ENCODE data around the gene RNU1-1. TPM values are rescaled to one million over a fixed set of nuclear protein-coding genes. Genes with fewer than 3 reads are reported as not detected.
"Not testable (repeated sequence)": the region's sequence is repeated elsewhere in the genome, so short reads cannot be mapped to it uniquely, and the experiment has no call there.

Gene RNU1-1
- polyA plus RNA-seq, 1 experiment = not detected

GRCh38 chr1:16491056-16491675 is 22.9 kb downstream of the RNU1-1 start:
- TF ChIP-seq CTCF (IDR thresholded peaks at IDR 0.05; ENCODE audit: insufficient read depth, low read depth, low read length) = no peak
- DNase-seq (ENCODE audit: low read depth) = no peak
- POLR2A ChIA-PET = no interaction called here
- no peaks in the 10 kb centered on the region for H3K27me3 ChIP-seq (ENCODE audit: control insufficient read depth, insufficient read depth, low read length)
- H3K36me3 ChIP-seq (ENCODE audit: control insufficient read depth, insufficient read depth, low read length) = peaks cover 4% of the 10 kb centered on the region
- no peak overlapping the region for H3K4me3 ChIP-seq (ENCODE audit: low read depth, low read length)
- CTCF ChIA-PET = no interaction called here

GRCh38 chr1:16489195-16489880 is 24.7 kb downstream of the RNU1-1 start:
- peaks cover 13% of the 10 kb centered on the region for H3K36me3 ChIP-seq (ENCODE audit: control insufficient read depth, insufficient read depth, low read length)
- DNase-seq (ENCODE audit: low read depth); POLR2A ChIA-PET; CTCF ChIA-PET; H3K27me3 ChIP-seq (ENCODE audit: control insufficient read depth, insufficient read depth, low read length); H3K4me3 ChIP-seq (ENCODE audit: low read depth, low read length): not testable (repeated sequence)

- DNase-seq (ENCODE audit: low read depth); POLR2A ChIA-PET; H3K4me3 ChIP-seq (ENCODE audit: low read depth, low read length): not testable (repeated sequence)
Observed at GRCh38 chr1:16487011-16487410, 27.1 kb downstream of the RNU1-1 start.

GRCh38 chr1:16486316-16486715 is 27.8 kb downstream of the RNU1-1 start:
- CTCF ChIA-PET, POLR2A ChIA-PET: not testable (repeated sequence)
- H3K36me3 ChIP-seq (ENCODE audit: control insufficient read depth, insufficient read depth, low read length) = peaks cover 17% of the 10 kb centered on the region

More at GRCh38 chr1:16487011-16487410, 27.1 kb downstream of the RNU1-1 start:
- CTCF ChIA-PET; H3K27me3 ChIP-seq (ENCODE audit: control insufficient read depth, insufficient read depth, low read length): not testable (repeated sequence)
- peaks cover 17% of the 10 kb centered on the region for H3K36me3 ChIP-seq (ENCODE audit: control insufficient read depth, insufficient read depth, low read length)

GRCh38 chr1:16484931-16485330 is 29.2 kb downstream of the RNU1-1 start:
- peaks cover 17% of the 10 kb centered on the region for H3K36me3 ChIP-seq (ENCODE audit: control insufficient read depth, insufficient read depth, low read length)
- DNase-seq (ENCODE audit: low read depth) = no peak
- ChIA-PET CTCF (no interaction called here), POLR2A (no interaction called here)
- no peaks in the 10 kb centered on the region for H3K27me3 ChIP-seq (ENCODE audit: control insufficient read depth, insufficient read depth, low read length)
- no peak overlapping the region for H3K4me3 ChIP-seq (ENCODE audit: low read depth, low read length)
- no peak for TF ChIP-seq CTCF (IDR thresholded peaks at IDR 0.05; ENCODE audit: insufficient read depth, low read depth, low read length)

More at GRCh38 chr1:16486316-16486715, 27.8 kb downstream of the RNU1-1 start:
- H3K4me3 ChIP-seq (ENCODE audit: low read depth, low read length); DNase-seq (ENCODE audit: low read depth); H3K27me3 ChIP-seq (ENCODE audit: control insufficient read depth, insufficient read depth, low read length): not testable (repeated sequence)

- H3K27me3 ChIP-seq (ENCODE audit: control insufficient read depth, insufficient read depth, low read length) = no peaks in the 10 kb centered on the region
- H3K4me3 ChIP-seq (ENCODE audit: low read depth, low read length) = no peak overlapping the region
- TF ChIP-seq CTCF (IDR thresholded peaks at IDR 0.05; ENCODE audit: insufficient read depth, low read depth, low read length) = no peak
- ChIA-PET CTCF (no interaction called here), POLR2A (no interaction called here)
- peaks cover 16% of the 10 kb centered on the region for H3K36me3 ChIP-seq (ENCODE audit: control insufficient read depth, insufficient read depth, low read length)
- DNase-seq (ENCODE audit: low read depth) = no peak
Observed at GRCh38 chr1:16484501-16484835, 29.6 kb downstream of the RNU1-1 start.

GRCh38 chr1:16483639-16484500 is 30.2 kb downstream of the RNU1-1 start:
- H3K27me3 ChIP-seq (ENCODE audit: control insufficient read depth, insufficient read depth, low read length); DNase-seq (ENCODE audit: low read depth); H3K4me3 ChIP-seq (ENCODE audit: low read depth, low read length); POLR2A ChIA-PET; CTCF ChIA-PET: not testable (repeated sequence)
- H3K36me3 ChIP-seq (ENCODE audit: control insufficient read depth, insufficient read depth, low read length) = peaks cover 15% of the 10 kb centered on the region

- H3K4me3 ChIP-seq (ENCODE audit: low read depth, low read length); POLR2A ChIA-PET; CTCF ChIA-PET; H3K27me3 ChIP-seq (ENCODE audit: control insufficient read depth, insufficient read depth, low read length); DNase-seq (ENCODE audit: low read depth): not testable (repeated sequence)
- H3K36me3 ChIP-seq (ENCODE audit: control insufficient read depth, insufficient read depth, low read length) = peaks cover 18% of the 10 kb centered on the region
Observed at GRCh38 chr1:16483146-16483545, 30.9 kb downstream of the RNU1-1 start.
